ENCODE results near the gene KRT4.

DNA sequence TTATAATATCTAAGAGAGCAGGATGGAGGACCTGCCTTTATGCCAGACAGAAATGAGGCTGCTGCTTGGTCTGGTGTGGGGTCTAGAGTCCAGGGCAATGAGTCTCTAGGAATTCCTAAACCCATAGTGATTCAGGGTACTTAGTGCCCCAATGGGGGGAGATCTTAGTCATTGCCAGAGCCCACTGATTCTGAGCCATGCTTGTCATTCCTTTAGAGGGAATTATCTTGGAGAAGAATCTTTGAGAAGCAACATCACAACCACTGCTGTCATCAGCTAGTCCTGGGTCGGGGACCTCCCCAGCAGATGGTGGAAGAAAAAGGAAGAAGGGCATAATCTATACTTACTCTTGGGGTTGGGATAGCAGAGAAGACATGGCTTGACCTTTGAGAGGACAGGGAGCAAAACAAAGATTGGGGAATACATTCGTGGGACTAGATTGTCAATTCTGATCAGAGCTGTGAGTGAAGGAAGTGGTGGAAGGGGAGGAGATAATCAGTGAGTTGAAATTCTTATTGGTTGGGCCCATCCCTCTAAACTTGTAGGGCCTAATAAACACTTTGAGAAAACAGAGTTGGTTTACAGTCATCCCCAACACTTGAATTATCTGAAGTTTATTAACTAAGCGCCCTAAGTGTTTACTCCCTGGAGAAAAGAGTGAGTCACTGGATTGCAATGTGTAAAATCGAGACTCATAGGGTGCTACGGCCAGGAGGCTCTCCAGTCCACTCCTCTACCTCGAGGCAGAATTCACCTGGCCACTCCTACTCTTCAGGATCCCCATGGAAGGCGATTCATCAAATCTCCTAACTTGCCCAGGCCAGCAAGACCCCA is 15.0 kb downstream of the KRT4 start:
- TF ChIP-seq, protein P1, sequence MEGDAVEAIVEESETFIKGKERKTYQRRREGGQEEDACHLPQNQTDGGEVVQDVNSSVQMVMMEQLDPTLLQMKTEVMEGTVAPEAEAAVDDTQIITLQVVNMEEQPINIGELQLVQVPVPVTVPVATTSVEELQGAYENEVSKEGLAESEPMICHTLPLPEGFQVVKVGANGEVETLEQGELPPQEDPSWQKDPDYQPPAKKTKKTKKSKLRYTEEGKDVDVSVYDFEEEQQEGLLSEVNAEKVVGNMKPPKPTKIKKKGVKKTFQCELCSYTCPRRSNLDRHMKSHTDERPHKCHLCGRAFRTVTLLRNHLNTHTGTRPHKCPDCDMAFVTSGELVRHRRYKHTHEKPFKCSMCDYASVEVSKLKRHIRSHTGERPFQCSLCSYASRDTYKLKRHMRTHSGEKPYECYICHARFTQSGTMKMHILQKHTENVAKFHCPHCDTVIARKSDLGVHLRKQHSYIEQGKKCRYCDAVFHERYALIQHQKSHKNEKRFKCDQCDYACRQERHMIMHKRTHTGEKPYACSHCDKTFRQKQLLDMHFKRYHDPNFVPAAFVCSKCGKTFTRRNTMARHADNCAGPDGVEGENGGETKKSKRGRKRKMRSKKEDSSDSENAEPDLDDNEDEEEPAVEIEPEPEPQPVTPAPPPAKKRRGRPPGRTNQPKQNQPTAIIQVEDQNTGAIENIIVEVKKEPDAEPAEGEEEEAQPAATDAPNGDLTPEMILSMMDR (conservative IDR thresholded peaks at IDR 0.05; ENCODE audit: low read depth in 2 of 2), result no peak
- TF ChIP-seq EZH2 (IDR thresholded peaks at IDR 0.05; ENCODE audit: low read depth, unreplicated experiment) (no peak), ZNF114 (CRISPR knock-in tag; IDR thresholded peaks at IDR 0.05) (no peak), EZH2phosphoT487 (IDR thresholded peaks at IDR 0.05; ENCODE audit: unreplicated experiment) (no peak), CREB1 (CRISPR knock-in tag; IDR thresholded peaks at IDR 0.05; ENCODE audit: low read depth) (no peak), POLR2AphosphoS5 (IDR thresholded peaks at IDR 0.05; ENCODE audit: low read depth) (no peak), NANOG (IDR thresholded peaks at IDR 0.05; ENCODE audit: borderline replicate concordance) (no peak)
